ENCODE results near the gene SPIRE1. TPM values are rescaled to one million over a fixed set of nuclear protein-coding genes. Genes with fewer than 3 reads are reported as not detected.

SPIRE1 gene
- total and polyA plus RNA-seq, 9 donors: 7.9 to 30.2 (median 20.4) TPM

DNA sequence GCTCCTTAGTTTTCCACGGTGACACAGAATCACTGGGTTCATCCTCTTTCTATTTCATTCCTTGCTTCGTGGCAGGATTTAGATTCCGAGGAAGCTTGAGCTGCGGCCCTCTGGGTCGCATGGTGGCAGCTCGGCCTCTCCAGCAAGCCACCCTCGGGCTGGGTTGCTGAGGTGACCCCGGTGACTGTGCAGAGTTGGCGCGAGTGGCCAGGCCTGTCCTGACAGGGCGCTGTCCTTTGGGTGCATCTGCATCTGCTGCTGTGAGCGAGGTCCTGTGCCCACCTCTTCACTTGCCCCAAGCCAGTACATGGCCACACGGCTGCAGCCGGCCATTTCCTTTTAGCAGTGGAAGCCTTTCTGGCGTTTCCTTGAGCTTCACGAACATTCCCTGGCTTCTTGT is 228.4 kb downstream of the SPIRE1 start:
- WGBS, 3 donors: 91 to 93% (median 92%) methylated on average over 16 of the region's 16 CpGs
- Histone ChIP-seq H3K36me3 (no peaks in the 10 kb centered on the region), H3K27me3 (no peaks in the 10 kb centered on the region), H3K4me1 (ENCODE audit: insufficient read depth) (no peaks in the 10 kb centered on the region), H3K4me3 (no peak overlapping the region), H3K27ac (no peak overlapping the region), H3K9me3 (no peaks in the 10 kb centered on the region)
- no peak for DNase-seq
- TF ChIP-seq, protein P1, sequence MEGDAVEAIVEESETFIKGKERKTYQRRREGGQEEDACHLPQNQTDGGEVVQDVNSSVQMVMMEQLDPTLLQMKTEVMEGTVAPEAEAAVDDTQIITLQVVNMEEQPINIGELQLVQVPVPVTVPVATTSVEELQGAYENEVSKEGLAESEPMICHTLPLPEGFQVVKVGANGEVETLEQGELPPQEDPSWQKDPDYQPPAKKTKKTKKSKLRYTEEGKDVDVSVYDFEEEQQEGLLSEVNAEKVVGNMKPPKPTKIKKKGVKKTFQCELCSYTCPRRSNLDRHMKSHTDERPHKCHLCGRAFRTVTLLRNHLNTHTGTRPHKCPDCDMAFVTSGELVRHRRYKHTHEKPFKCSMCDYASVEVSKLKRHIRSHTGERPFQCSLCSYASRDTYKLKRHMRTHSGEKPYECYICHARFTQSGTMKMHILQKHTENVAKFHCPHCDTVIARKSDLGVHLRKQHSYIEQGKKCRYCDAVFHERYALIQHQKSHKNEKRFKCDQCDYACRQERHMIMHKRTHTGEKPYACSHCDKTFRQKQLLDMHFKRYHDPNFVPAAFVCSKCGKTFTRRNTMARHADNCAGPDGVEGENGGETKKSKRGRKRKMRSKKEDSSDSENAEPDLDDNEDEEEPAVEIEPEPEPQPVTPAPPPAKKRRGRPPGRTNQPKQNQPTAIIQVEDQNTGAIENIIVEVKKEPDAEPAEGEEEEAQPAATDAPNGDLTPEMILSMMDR (IDR thresholded peaks at IDR 0.05): no peak
- TF ChIP-seq EP300 (IDR thresholded peaks at IDR 0.05) (no peak), POLR2A (IDR thresholded peaks at IDR 0.05) (no peak)
- intact Hi-C loops (cut with DNase I): no loop called here

DNA sequence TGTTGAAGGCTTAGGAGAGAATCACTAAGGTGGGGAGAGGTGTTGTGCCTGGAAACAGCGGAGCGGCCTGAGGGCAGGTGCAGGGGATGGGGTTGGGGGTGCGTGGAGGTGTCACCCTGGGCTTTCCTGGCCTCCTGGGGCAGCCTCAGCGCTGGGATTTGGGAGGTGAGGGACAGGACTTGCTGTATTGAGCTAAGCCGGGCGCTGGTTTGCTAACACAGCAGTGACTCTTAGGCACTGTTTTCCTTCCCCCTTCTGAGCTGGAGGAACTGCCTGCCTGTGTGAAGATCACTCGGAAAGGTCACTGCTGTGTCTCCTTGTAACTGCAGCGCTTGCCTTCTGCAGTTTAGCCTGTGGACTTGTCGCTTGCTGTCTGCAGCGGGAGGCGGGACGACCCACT is 229.0 kb downstream of the SPIRE1 start:
- WGBS, 3 donors: 87 to 90% (median 89%) methylated on average over 12 of the region's 12 CpGs
- H3K4me3 ChIP-seq: no peak overlapping the region
- no peaks in the 10 kb centered on the region for H3K36me3 ChIP-seq

DNA sequence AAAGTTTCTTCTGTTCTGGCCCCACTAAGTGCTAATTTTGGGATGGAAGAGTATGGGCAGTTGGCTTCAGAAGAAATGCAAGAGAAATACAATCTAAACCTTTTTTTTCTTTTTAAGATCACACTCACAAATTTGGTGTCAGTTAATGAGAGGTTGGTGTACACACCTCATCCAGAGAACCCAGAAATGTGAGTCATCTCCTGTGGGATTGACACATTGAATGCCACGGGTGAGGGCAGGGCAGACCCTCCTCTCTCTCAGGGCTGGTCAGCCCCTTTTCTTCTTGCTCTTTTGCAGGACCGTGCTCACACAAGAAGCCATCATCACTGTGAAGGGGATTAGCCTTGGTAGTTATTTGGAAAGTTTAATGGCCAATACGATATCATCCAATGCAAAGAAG is 231.0 kb downstream of the SPIRE1 start:
- TF ChIP-seq EP300 (IDR thresholded peaks at IDR 0.05) (no peak), POLR2A (IDR thresholded peaks at IDR 0.05) (no peak)
- TF ChIP-seq, protein P1 (IDR thresholded peaks at IDR 0.05): no peak
- Histone ChIP-seq H3K4me1 (ENCODE audit: insufficient read depth) (no peaks in the 10 kb centered on the region), H3K9me3 (no peaks in the 10 kb centered on the region), H3K4me3 (no peak overlapping the region), H3K27ac (no peak overlapping the region), H3K36me3 (no peaks in the 10 kb centered on the region), H3K27me3 (no peaks in the 10 kb centered on the region)
- no peak for DNase-seq
- intact Hi-C loops (cut with DNase I): no loop called here
- WGBS, 3 donors: 94 to 98% (median 97%) methylated on average over 3 of the region's 3 CpGs

More for the DNA sequence above, 229.0 kb downstream of the SPIRE1 start:
- H3K9me3 ChIP-seq: no peaks in the 10 kb centered on the region
- H3K27ac ChIP-seq: no peak overlapping the region
- no peak for DNase-seq
- no peaks in the 10 kb centered on the region for H3K4me1 ChIP-seq (ENCODE audit: insufficient read depth)
- TF ChIP-seq, protein P1 (IDR thresholded peaks at IDR 0.05): no peak
- TF ChIP-seq POLR2A (IDR thresholded peaks at IDR 0.05) (no peak), EP300 (IDR thresholded peaks at IDR 0.05) (no peak)
- intact Hi-C loops (cut with DNase I): no loop called here
- no peaks in the 10 kb centered on the region for H3K27me3 ChIP-seq

GRCh38 chr18:12424252-12424651 is 233.7 kb downstream of the SPIRE1 start:
- H3K27ac ChIP-seq: no peak overlapping the region
- H3K4me1 ChIP-seq (ENCODE audit: insufficient read depth): peaks cover 4% of the 10 kb centered on the region
- no peak for DNase-seq
- no peak overlapping the region for H3K4me3 ChIP-seq
- TF ChIP-seq, protein P1 (IDR thresholded peaks at IDR 0.05): no peak
- TF ChIP-seq EP300 (IDR thresholded peaks at IDR 0.05): no peak
- TF ChIP-seq POLR2A (IDR thresholded peaks at IDR 0.05): no peak
- no peaks in the 10 kb centered on the region for H3K27me3 ChIP-seq
- intact Hi-C loops (cut with DNase I): no loop called here
- no peaks in the 10 kb centered on the region for H3K9me3 ChIP-seq
- H3K36me3 ChIP-seq: no peaks in the 10 kb centered on the region
- 84 to 89% (median 89%) methylated on average over 4 of the region's 4 CpGs for WGBS, 3 donors

Measured in ovary (tissue), 9 donors.